GM18517 (cell line): ENCODE measurements around the gene CYLD.

Source experiments
- ATAC-seq: cut with Tn5 transposase; IDR thresholded peaks from one replicate; pipeline ENCODE4 v1.9.1; 2021; ENCODE audit warnings: mild to moderate bottlenecking, moderate library complexity; ENCODE audit not compliant: unreplicated experiment

Gene CYLD

GRCh38 chr16:50841081-50841886 lies 99.4 kb downstream of the CYLD start:
- no peak for ATAC-seq

GRCh38 chr16:50842013-50842505 lies 100.2 kb downstream of the CYLD start:
- ATAC-seq, result no peak

GRCh38 chr16:50842589-50842988 lies 100.7 kb downstream of the CYLD start:
- no peak for ATAC-seq

- no peak for ATAC-seq
These were observed 103.0 kb downstream of the CYLD start for GRCh38 chr16:50844840-50845239.

GRCh38 chr16:50845296-50845695 lies 103.4 kb downstream of the CYLD start:
- ATAC-seq, result no peak

- no peak for ATAC-seq
These were observed 104.6 kb downstream of the CYLD start for GRCh38 chr16:50846511-50846910.

- ATAC-seq, result no peak
These were observed 105.3 kb downstream of the CYLD start for GRCh38 chr16:50847166-50847565.

- ATAC-seq, result no peak
These were observed 107.0 kb downstream of the CYLD start for GRCh38 chr16:50848755-50849514.
